GM12878 (cell line): Measurements from ENCODE around the gene CCDC12.

ENCODE experiments used
- ATF2 ChIP-seq: IDR thresholded peaks from 2 replicates; pipeline ENCODE4 v1.6.1; 2012; ENCODE audit warnings: low read length, inconsistent platforms
- CTCF ChIP-seq, 3 experiments: IDR thresholded peaks in 2 of 3; conservative IDR thresholded peaks in 1 of 3; 2 replicates each; pipeline ENCODE4 v1.5.1; 2011; ENCODE audit warnings: low read depth in 3 of 3, low read length in 3 of 3, mild to moderate bottlenecking in 3 of 3, control low read depth in 2 of 3, moderate library complexity in 2 of 3, inconsistent platforms in 1 of 3, mixed read lengths in 1 of 3; ENCODE audit not compliant: control insufficient read depth in 2 of 3, insufficient read depth in 1 of 3; ENCODE audit errors: extremely low read depth in 1 of 3
- NRF1 ChIP-seq: conservative IDR thresholded peaks from 2 replicates; pipeline ENCODE4 v1.6.1; 2011; ENCODE audit warnings: mild to moderate bottlenecking, low read depth, low read length, improper control_type of control experiment

DNA sequence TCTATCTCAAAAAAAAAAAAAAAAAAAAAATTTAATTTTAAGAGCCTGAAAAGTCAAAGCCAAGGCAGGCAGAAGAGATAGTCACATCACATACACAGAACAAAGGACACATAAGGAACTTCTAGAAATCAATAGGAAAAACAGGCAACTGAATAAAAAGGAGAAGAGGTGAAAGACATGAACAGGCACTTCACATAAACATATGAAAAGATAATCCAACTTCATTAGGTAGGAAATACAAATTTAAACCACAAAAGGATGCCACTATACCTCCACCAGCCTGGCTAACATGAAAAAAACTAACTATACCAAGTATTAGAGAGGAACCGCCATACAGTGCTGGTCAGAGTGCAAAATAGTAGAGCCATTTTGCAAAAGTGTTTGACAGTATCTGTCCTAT is 14.1 kb downstream of the CCDC12 start:
- TF ChIP-seq CTCF (IDR thresholded peaks at IDR 0.05 in 2 of 3, conservative IDR thresholded peaks at IDR 0.05 in 1 of 3; ENCODE audit: control insufficient read depth in 2 of 3, extremely low read depth in 1 of 3, insufficient read depth in 1 of 3, low read depth in 3 of 3, low read length in 3 of 3) (no peak), NRF1 (no peak), ATF2 (no peak)
